Measurements from ENCODE around the gene EEF1AKMT2.

DNA sequence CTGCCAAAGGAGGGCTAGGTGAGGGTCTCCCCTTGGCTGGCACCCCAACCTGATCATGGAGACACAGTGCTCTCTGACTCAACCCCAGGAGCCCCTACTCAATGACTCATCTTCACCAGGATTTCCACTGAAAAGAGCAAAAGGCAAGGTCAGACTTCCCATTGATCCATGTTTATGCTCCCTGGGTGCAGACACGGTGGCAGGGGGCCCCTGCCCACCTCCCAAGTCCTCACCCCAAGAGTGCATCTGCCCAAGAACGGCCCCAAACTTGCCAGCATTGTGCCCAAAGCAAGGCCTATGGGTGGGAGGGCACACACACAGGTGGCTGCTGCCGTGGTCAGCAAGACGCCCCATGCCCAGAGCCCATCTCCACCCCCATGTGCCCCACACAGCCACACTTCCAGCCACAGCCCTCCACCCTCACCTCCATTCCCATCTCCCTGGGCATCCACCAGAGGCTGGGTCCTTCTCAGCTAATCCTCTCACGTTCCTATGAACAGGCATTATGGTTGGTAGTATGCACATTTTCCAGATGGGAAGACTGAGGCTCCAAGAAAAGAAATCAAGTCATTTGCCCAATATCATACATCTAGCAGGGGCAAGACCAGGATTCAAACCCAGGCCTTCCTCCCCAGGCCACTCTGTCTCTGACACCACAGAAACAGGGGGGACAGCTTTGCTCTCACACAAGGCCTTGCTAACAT, 78.8 kb downstream of the EEF1AKMT2 start:
- no peak for TF ChIP-seq POLR2A (IDR thresholded peaks at IDR 0.05)
- TF ChIP-seq, protein P1, sequence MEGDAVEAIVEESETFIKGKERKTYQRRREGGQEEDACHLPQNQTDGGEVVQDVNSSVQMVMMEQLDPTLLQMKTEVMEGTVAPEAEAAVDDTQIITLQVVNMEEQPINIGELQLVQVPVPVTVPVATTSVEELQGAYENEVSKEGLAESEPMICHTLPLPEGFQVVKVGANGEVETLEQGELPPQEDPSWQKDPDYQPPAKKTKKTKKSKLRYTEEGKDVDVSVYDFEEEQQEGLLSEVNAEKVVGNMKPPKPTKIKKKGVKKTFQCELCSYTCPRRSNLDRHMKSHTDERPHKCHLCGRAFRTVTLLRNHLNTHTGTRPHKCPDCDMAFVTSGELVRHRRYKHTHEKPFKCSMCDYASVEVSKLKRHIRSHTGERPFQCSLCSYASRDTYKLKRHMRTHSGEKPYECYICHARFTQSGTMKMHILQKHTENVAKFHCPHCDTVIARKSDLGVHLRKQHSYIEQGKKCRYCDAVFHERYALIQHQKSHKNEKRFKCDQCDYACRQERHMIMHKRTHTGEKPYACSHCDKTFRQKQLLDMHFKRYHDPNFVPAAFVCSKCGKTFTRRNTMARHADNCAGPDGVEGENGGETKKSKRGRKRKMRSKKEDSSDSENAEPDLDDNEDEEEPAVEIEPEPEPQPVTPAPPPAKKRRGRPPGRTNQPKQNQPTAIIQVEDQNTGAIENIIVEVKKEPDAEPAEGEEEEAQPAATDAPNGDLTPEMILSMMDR (IDR thresholded peaks at IDR 0.05), result no peak

Measured in Peyer's patch (tissue), 4 donors.